ENCODE results near the gene NPTX2.

DNA sequence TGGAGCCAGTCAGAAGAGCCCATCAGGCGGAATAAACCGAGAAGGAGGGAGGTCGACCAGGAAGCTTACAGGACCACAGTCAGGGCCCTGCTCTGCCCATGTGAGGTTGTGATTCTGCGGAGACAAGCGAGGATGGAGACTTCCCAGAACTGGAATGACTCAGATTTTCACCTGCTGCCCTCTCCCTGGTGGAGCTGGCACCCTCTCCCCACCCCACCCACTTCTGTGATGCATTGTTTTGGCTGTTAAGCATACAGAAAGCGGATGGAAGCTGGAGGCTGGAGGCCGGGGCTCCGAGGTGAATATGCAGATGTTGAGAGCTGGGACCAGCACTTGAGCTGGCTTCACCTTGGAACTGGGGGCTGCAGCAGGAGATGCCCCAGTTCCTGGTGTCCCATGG is 57.4 kb downstream of the NPTX2 start:
- TF ChIP-seq EP300 (IDR thresholded peaks at IDR 0.05; ENCODE audit: borderline replicate concordance in 1 of 2, low read depth in 2 of 2, low read length in 2 of 2): no peak
- TF ChIP-seq CHD2 (IDR thresholded peaks at IDR 0.05; ENCODE audit: low read length): no peak
- TF ChIP-seq SIRT6 (IDR thresholded peaks at IDR 0.05; ENCODE audit: low read length): no peak
- no peak for TF ChIP-seq EZH2 (IDR thresholded peaks at IDR 0.05; ENCODE audit: low read depth, low read length, severe bottlenecking)
- no peak for TF ChIP-seq USF2 (IDR thresholded peaks at IDR 0.05; ENCODE audit: low read length)
- no peak for TF ChIP-seq RFX5 (IDR thresholded peaks at IDR 0.05; ENCODE audit: borderline replicate concordance, low read depth, low read length)
- no peak for TF ChIP-seq SP1 (IDR thresholded peaks at IDR 0.05; ENCODE audit: low read depth, low read length)
- TF ChIP-seq CTBP2 (IDR thresholded peaks at IDR 0.05; ENCODE audit: borderline replicate concordance, insufficient read depth, insufficient read length, low read length): no peak
- no peak for TF ChIP-seq POLR2AphosphoS5 (IDR thresholded peaks at IDR 0.05; ENCODE audit: low read depth, low read length)
- TF ChIP-seq, protein P1, sequence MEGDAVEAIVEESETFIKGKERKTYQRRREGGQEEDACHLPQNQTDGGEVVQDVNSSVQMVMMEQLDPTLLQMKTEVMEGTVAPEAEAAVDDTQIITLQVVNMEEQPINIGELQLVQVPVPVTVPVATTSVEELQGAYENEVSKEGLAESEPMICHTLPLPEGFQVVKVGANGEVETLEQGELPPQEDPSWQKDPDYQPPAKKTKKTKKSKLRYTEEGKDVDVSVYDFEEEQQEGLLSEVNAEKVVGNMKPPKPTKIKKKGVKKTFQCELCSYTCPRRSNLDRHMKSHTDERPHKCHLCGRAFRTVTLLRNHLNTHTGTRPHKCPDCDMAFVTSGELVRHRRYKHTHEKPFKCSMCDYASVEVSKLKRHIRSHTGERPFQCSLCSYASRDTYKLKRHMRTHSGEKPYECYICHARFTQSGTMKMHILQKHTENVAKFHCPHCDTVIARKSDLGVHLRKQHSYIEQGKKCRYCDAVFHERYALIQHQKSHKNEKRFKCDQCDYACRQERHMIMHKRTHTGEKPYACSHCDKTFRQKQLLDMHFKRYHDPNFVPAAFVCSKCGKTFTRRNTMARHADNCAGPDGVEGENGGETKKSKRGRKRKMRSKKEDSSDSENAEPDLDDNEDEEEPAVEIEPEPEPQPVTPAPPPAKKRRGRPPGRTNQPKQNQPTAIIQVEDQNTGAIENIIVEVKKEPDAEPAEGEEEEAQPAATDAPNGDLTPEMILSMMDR (IDR thresholded peaks at IDR 0.05; ENCODE audit: control extremely low read depth in 1 of 3, insufficient read depth in 1 of 3, low read depth in 1 of 3, low read length in 3 of 3): no peak
- TF ChIP-seq, protein P2, sequence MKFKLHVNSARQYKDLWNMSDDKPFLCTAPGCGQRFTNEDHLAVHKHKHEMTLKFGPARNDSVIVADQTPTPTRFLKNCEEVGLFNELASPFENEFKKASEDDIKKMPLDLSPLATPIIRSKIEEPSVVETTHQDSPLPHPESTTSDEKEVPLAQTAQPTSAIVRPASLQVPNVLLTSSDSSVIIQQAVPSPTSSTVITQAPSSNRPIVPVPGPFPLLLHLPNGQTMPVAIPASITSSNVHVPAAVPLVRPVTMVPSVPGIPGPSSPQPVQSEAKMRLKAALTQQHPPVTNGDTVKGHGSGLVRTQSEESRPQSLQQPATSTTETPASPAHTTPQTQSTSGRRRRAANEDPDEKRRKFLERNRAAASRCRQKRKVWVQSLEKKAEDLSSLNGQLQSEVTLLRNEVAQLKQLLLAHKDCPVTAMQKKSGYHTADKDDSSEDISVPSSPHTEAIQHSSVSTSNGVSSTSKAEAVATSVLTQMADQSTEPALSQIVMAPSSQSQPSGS (IDR thresholded peaks at IDR 0.05; ENCODE audit: low read length): no peak
